Activated naive CD4-positive, alpha-beta T cell treated with anti-CD3 and anti-CD28 coated beads, Interleukin-2, amount 50 U/mL, for 24 hours (primary cell): ENCODE results near the gene SMG6.

ENCODE experiments used
- H3K27ac Mint-ChIP-seq: one replicate; pipeline ENCODE4 v1.8.0; 2021; ENCODE audit warnings: mild to moderate bottlenecking, mixed read lengths
- H3K27me3 Mint-ChIP-seq: one replicate; pipeline ENCODE4 v1.8.0; 2021; ENCODE audit warnings: mixed read lengths
- H3K36me3 Mint-ChIP-seq: one replicate; pipeline ENCODE4 v1.8.0; 2021; ENCODE audit warnings: mixed read lengths
- H3K4me1 Mint-ChIP-seq: one replicate; pipeline ENCODE4 v1.8.0; 2021; ENCODE audit warnings: mixed read lengths
- H3K4me3 Mint-ChIP-seq: one replicate; pipeline ENCODE4 v1.8.0; 2021; ENCODE audit warnings: mild to moderate bottlenecking, mixed read lengths
- H3K9me3 Mint-ChIP-seq: one replicate; pipeline ENCODE4 v1.8.0; 2021; ENCODE audit warnings: mixed read lengths

SMG6 gene

GRCh38 chr17:2303204-2304188 is at the start of gene SMG6, which contains the start of gene SRR:
Gene SMG6, minus strand, starts transcription at chr17:2303785. Its CDS starts 65 bp downstream, at chr17:2303720.
Gene SRR, plus strand, starts transcription at chr17:2303950. Its CDS starts 11,611 bp downstream, at chr17:2315561.
- H3K9me3 Mint-ChIP-seq = no peaks in the 10 kb centered on the region
- no peaks in the 10 kb centered on the region for H3K27me3 Mint-ChIP-seq
- peak within 1 kb of the TSS; percentile 81 for H3K27ac Mint-ChIP-seq
- H3K36me3 Mint-ChIP-seq = peaks cover 8% of the 10 kb centered on the region
- peak within 1 kb of the TSS; percentile 93 for H3K4me3 Mint-ChIP-seq
- H3K4me1 Mint-ChIP-seq = peaks cover 46% of the 10 kb centered on the region

- Mint-ChIP-seq H3K9me3 (no peaks in the 10 kb centered on the region), H3K4me3 (no peak overlapping the region), H3K27ac (no peak overlapping the region), H3K4me1 (peaks cover 16% of the 10 kb centered on the region), H3K27me3 (no peaks in the 10 kb centered on the region), H3K36me3 (no peaks in the 10 kb centered on the region)
Measured at GRCh38 chr17:2351269-2351668, 47.7 kb upstream of the SMG6 start.

GRCh38 chr17:2347805-2348685 is 44.5 kb upstream of the SMG6 start:
- no peak overlapping the region for H3K4me3 Mint-ChIP-seq
- peaks cover 2% of the 10 kb centered on the region for H3K36me3 Mint-ChIP-seq
- H3K9me3 Mint-ChIP-seq = no peaks in the 10 kb centered on the region
- H3K27me3 Mint-ChIP-seq = no peaks in the 10 kb centered on the region
- H3K4me1 Mint-ChIP-seq = peaks cover 7% of the 10 kb centered on the region
- H3K27ac Mint-ChIP-seq = no peak overlapping the region

DNA sequence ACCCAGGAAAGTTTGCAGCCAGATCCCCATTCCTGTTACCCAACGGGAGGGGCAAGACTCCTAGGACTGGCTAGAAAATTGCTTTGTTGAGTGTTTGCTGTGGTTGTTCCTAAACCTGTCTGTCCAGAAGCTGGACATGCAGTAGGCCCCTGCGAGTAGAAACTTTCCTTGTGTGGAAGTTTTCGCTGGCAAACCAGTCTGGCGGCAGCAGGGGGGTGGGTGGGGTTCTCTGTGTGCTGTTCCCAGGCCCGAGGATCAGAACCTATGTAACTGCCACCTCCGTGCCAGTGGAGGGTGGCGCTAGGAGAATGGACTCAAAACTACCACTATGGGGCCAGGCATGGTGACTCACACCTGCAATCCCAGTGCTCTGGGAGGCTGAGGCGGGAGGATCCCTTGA is 42.9 kb upstream of the SMG6 start:
- H3K27me3 Mint-ChIP-seq = no peaks in the 10 kb centered on the region
- H3K27ac Mint-ChIP-seq = no peak overlapping the region
- H3K4me1 Mint-ChIP-seq = peaks cover 10% of the 10 kb centered on the region
- H3K4me3 Mint-ChIP-seq = no peak overlapping the region
- H3K36me3 Mint-ChIP-seq = peaks cover 4% of the 10 kb centered on the region
- H3K9me3 Mint-ChIP-seq = no peaks in the 10 kb centered on the region

- Mint-ChIP-seq H3K4me1 (peaks cover 13% of the 10 kb centered on the region), H3K27ac (no peak overlapping the region), H3K9me3 (no peaks in the 10 kb centered on the region), H3K4me3 (no peak overlapping the region), H3K36me3 (peaks cover 4% of the 10 kb centered on the region), H3K27me3 (no peaks in the 10 kb centered on the region)
Measured at GRCh38 chr17:2344528-2344927, 40.9 kb upstream of the SMG6 start.

DNA sequence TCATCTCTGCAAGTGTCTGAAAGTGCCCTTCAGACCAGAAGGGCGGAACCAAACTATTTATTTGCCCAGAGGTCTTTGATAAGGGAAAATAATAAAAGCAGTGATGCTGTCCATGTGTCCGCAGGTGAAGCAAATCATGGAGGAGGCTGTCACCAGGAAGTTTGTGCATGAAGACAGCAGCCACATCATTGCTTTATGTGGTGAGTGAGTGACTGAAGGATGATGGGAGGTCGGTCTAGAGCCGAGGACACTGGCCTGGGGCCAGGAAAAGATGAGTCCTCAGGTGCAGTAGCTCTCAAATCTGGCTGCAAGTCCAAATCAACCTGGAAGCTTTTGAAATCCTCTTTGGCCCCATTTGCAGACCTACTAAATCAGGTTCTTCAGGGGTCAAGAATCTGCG is 39.8 kb upstream of the SMG6 start:
- H3K4me1 Mint-ChIP-seq = peaks cover 20% of the 10 kb centered on the region
- no peak overlapping the region for H3K4me3 Mint-ChIP-seq
- H3K36me3 Mint-ChIP-seq = peaks cover 4% of the 10 kb centered on the region
- no peak overlapping the region for H3K27ac Mint-ChIP-seq
- no peaks in the 10 kb centered on the region for H3K9me3 Mint-ChIP-seq
- H3K27me3 Mint-ChIP-seq = no peaks in the 10 kb centered on the region

- Mint-ChIP-seq H3K27ac (peak overlapping the region; percentile 70), H3K27me3 (no peaks in the 10 kb centered on the region), H3K4me3 (peak overlapping the region; percentile 86), H3K4me1 (peaks cover 20% of the 10 kb centered on the region), H3K36me3 (peaks cover 17% of the 10 kb centered on the region), H3K9me3 (no peaks in the 10 kb centered on the region)
Measured at GRCh38 chr17:2338315-2338657, 34.7 kb upstream of the SMG6 start.

DNA sequence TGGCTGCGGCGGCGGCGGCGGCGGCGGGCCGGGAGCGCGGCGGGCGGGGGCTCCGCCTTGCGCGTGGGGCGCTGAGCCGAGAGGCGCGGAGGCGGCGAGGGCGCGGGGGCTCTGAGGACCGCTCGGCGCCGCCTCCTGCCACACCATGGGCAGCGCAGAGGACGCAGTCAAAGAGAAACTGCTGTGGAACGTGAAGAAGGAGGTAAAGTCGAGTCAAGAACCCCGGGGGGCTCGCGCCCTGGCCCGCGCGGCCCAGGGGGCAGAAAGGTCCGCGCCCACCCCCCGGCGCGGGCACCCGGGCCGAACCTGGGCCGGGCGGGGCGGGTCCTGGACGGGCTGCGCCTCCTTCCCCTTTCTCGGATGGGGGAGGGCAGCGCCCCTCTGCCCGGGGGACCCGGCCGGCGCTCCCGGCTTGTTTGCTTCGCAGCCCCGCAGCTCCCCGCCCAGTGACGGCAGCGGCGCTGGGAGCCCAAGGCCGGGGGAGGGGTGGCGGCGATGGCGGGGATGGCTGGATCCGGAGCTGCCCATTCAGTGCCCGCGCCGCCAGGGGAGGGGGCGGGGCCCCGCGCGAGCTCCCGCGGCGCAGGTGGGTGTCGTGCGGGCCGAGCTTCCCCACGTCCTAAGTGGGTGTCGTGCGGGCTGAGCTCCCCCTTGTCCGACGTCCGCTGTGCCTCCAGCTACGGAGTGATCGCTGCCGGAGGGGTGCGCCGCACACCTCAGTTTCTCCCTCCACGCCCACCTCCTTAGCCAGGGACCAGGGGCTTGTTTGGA is 34.1 kb upstream of the SMG6 start:
- peaks cover 17% of the 10 kb centered on the region for H3K4me1 Mint-ChIP-seq

DNA sequence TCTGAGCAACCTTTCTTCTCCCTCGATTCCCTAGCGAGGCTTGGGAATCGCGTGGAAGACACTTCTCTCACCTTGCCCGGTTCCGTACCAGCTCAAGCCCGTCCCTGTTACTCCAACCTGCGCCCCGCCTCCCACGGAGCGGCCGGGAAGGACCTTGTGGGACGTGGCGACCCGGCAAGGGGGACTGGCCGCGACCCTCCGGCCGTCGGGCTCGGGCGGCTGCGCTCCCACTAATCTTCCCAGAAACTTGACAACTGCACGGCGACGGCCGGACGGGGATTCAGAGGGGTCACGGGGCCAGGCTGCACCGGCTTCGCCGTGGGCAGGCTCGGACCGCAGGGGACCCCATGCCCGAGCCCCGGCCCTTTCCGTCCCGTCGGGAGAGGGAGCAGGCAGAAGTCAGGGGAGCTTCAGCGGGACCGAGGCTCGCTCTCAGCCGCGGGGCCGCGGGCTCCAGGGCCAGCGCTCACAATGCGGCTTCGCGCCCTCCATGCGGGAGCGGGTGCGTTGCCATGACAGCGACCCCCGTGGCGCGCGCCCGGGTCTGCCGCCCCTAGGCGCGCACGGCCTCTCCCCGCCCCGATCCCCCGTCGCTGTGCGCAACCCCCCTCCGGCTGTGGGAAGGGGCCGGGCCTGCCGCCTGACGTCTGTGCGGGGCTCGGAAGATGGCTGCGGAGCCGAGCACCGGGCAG is 33.4 kb upstream of the SMG6 start, which contains the start of gene SGSM2:
Gene SGSM2, plus strand, starts transcription at position 650 of the 692 bp plus-strand sequence. CDS start 188 bp downstream, outside the sequence.
- Mint-ChIP-seq H3K27me3 (no peaks in the 10 kb centered on the region), H3K27ac (peak within 1 kb of the TSS; percentile 99), H3K4me1 (peaks cover 17% of the 10 kb centered on the region), H3K36me3 (peaks cover 17% of the 10 kb centered on the region), H3K9me3 (no peaks in the 10 kb centered on the region), H3K4me3 (peak within 1 kb of the TSS; percentile 86)

More for the DNA sequence above, 34.1 kb upstream of the SMG6 start:
- Mint-ChIP-seq H3K36me3 (peaks cover 17% of the 10 kb centered on the region), H3K4me3 (peak overlapping the region; percentile 86), H3K9me3 (no peaks in the 10 kb centered on the region), H3K27ac (peak overlapping the region; percentile 70), H3K27me3 (no peaks in the 10 kb centered on the region)

- H3K27ac Mint-ChIP-seq = peak within 1 kb of the TSS; percentile 99
- no peaks in the 10 kb centered on the region for H3K27me3 Mint-ChIP-seq
- H3K9me3 Mint-ChIP-seq = no peaks in the 10 kb centered on the region
- peak within 1 kb of the TSS; percentile 77 for H3K4me3 Mint-ChIP-seq
- H3K36me3 Mint-ChIP-seq = peaks cover 14% of the 10 kb centered on the region
- H3K4me1 Mint-ChIP-seq = peaks cover 14% of the 10 kb centered on the region
Measured at GRCh38 chr17:2336215-2336851, 32.7 kb upstream of the SMG6 start, which contains the start of gene TSR1. Gene TSR1, minus strand, starts transcription at chr17:2336457. Its CDS starts 30 bp downstream, at chr17:2336427.

- no peaks in the 10 kb centered on the region for H3K27me3 Mint-ChIP-seq
- H3K36me3 Mint-ChIP-seq = peaks cover 14% of the 10 kb centered on the region
- H3K9me3 Mint-ChIP-seq = no peaks in the 10 kb centered on the region
- peak overlapping the region; percentile 99 for H3K27ac Mint-ChIP-seq
- H3K4me3 Mint-ChIP-seq = no peak overlapping the region
- peaks cover 14% of the 10 kb centered on the region for H3K4me1 Mint-ChIP-seq
Measured at GRCh38 chr17:2335726-2336214, 32.2 kb upstream of the SMG6 start.

DNA sequence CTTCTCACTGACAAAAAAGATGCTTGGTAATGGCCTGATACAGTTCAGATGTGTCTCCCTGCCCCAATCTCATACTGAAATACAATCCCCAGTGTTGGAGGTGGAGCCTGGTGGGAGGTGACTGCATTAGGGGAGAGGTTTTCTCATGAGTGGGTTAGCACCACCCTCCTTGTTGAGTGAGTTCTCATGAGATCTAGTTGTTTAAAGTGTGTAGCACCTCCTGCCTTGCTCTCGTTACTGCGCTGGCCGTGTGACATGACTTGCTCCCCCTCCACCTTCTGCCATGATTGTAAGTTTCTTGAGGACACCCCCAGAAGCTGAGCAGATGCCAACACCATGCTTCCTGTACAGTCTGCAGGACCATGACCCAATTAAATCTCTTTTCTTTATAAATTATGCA is 27.7 kb upstream of the SMG6 start:
- peaks cover 26% of the 10 kb centered on the region for H3K36me3 Mint-ChIP-seq
- H3K27ac Mint-ChIP-seq = no peak overlapping the region
- no peak overlapping the region for H3K4me3 Mint-ChIP-seq
- no peaks in the 10 kb centered on the region for H3K9me3 Mint-ChIP-seq
- peaks cover 10% of the 10 kb centered on the region for H3K4me1 Mint-ChIP-seq
- no peaks in the 10 kb centered on the region for H3K27me3 Mint-ChIP-seq

DNA sequence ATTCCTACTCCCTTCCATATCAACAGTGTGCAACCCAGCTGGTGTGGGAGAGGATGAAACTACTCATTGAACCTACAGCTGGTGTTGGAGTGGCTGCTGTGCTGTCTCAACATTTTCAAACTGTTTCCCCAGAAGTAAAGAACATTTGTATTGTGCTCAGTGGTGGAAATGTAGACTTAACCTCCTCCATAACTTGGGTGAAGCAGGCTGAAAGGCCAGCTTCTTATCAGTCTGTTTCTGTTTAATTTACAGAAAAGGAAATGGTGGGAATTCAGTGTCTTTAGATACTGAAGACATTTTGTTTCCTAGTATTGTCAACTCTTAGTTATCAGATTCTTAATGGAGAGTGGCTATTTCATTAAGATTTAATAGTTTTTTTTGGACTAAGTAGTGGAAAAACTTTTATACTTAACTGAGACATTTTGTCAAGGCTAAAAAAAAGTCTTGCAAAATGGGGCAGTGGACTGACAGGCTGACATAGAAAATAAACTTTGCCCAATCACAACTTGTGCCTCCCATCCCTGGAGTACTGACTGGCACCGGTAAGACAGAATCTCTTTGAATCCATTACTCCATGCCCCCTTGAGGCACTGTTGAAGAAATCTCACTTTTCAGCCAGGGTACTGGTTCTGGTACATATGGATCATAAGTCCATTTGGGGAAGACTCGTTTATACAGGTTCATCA is 20.2 kb upstream of the SMG6 start:
- Mint-ChIP-seq H3K4me1 (peaks cover 4% of the 10 kb centered on the region), H3K27me3 (no peaks in the 10 kb centered on the region), H3K9me3 (no peaks in the 10 kb centered on the region), H3K36me3 (peaks cover 21% of the 10 kb centered on the region), H3K4me3 (no peak overlapping the region), H3K27ac (no peak overlapping the region)
